Stomach (tissue), 4 donors: Measurements from ENCODE around the gene SRRM1.

Source experiments
- CTCF ChIP-seq, 7 experiments: fragments of 450-650 bp in 4 of 7; fragments of 200-600 bp in 3 of 7; sonication (generic) in 3 of 7; IDR thresholded peaks; one replicate each; pipeline ENCODE4 v1.5.1; 2016 to 2019; ENCODE audit warnings: antibody characterized with exemption in 7 of 7, control low read depth in 2 of 7, mild to moderate bottlenecking in 1 of 7
- EP300 ChIP-seq: sonication (generic); formaldehyde crosslinking; IDR thresholded peaks from one replicate; pipeline ENCODE4 v1.6.1; 2017; ENCODE audit warnings: antibody characterized with exemption

- TF ChIP-seq CTCF (IDR thresholded peaks at IDR 0.05) (no peak), EP300 (no peak)
These were observed 49.4 kb downstream of the SRRM1 start for GRCh38 chr1:24692351-24692980.
